Measurements from ENCODE around the gene CAPS.

Gene CAPS

DNA sequence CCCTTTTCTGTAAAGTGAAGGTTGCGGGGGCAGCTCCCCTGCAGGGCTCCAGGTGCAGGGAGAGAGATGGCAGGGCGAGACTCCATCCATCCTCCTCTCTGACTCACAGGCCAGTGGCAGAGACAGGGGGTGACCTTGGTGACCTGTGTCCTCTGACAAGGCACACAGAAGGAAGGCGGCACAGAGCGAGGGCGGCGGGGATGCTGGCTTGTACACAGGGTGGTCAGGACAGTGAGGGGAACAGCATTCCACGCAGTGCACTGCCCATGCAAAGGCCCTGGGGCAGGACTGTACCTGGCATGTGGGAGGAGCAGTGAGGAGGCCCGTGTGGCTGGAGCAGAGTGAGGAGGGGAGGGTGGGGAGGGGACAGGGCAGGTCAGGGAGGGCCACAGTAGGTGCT is 18.2 kb upstream of the CAPS start:
- TF ChIP-seq, protein P1, sequence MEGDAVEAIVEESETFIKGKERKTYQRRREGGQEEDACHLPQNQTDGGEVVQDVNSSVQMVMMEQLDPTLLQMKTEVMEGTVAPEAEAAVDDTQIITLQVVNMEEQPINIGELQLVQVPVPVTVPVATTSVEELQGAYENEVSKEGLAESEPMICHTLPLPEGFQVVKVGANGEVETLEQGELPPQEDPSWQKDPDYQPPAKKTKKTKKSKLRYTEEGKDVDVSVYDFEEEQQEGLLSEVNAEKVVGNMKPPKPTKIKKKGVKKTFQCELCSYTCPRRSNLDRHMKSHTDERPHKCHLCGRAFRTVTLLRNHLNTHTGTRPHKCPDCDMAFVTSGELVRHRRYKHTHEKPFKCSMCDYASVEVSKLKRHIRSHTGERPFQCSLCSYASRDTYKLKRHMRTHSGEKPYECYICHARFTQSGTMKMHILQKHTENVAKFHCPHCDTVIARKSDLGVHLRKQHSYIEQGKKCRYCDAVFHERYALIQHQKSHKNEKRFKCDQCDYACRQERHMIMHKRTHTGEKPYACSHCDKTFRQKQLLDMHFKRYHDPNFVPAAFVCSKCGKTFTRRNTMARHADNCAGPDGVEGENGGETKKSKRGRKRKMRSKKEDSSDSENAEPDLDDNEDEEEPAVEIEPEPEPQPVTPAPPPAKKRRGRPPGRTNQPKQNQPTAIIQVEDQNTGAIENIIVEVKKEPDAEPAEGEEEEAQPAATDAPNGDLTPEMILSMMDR (IDR thresholded peaks at IDR 0.05), result no peak

DNA sequence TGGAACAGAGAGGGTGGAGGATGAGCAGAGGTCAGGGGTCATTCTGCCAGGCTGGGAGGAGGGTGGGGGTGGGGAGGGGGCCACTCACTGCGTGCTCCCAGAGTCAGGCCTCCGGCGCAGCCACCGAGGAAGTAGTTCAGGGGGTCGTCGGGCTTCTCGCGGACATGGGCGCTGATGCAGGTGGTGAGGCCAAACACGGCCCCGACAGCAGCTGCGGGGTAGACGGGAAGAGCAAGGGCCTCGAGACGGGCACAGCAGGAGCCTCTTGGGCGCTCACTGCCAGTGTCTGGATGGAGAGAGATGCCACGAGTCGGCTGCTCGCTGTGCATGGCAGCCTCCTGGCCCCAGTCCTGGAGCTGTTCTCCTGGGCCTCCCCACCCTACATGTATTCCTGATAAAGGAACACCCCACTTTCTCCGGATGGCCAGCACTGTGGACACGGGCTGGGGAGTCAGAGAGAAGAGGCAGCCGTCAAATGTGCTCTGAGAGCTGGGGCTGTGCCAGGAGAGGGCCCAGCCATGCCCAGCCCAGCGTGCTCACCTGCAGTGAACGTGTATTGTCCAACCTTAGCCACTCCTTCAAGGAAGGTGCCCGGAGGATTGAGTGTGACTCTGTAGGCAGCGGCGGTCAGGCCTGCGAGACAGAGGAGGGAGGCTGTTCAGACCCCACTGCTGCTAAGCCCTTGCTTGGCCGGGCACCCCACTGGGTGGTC is 17.5 kb upstream of the CAPS start:
- TF ChIP-seq, protein P1 (IDR thresholded peaks at IDR 0.05), result no peak

DNA sequence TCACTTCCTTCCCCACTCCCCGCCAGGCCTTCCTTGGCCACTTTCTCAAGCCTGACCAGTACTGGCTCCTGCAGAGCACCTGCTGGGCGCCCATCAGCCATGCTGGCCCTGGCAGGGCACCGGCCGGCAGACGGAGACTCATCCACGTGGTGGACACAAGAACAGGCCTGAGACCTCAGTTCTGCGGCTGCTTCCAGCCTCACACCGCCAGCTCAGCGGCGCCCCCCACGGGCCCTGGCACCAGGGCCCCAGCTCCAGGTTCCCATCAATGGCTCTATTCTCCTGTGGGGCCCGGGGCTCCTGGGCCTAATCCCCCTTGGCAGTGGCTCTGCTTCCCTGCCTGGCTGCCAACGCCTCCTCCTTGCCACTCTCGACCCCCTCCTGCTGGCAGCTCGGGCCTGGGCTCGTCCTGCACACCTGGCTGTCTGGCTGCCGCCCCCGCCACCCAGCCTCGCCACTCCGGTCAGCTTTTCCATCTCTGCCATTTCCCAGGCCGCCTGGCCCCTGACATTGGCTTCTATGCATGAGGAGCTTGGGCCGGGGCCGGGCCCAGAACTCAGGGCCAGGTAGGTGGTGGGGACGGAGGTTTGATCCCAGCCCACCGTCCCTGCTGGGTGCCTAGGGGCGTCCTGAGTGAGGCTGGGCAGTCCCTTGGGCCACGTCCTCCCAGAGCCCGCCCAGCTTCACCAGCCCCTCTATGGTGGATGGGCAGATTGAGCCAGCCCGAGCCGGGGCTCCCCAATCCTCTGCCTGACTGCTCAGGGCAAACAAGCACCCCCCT is 16.7 kb upstream of the CAPS start:
- TF ChIP-seq, protein P1 (IDR thresholded peaks at IDR 0.05), result 0 out of 2 replicates have a peak, but pooled peaks have one; percentile 15

DNA sequence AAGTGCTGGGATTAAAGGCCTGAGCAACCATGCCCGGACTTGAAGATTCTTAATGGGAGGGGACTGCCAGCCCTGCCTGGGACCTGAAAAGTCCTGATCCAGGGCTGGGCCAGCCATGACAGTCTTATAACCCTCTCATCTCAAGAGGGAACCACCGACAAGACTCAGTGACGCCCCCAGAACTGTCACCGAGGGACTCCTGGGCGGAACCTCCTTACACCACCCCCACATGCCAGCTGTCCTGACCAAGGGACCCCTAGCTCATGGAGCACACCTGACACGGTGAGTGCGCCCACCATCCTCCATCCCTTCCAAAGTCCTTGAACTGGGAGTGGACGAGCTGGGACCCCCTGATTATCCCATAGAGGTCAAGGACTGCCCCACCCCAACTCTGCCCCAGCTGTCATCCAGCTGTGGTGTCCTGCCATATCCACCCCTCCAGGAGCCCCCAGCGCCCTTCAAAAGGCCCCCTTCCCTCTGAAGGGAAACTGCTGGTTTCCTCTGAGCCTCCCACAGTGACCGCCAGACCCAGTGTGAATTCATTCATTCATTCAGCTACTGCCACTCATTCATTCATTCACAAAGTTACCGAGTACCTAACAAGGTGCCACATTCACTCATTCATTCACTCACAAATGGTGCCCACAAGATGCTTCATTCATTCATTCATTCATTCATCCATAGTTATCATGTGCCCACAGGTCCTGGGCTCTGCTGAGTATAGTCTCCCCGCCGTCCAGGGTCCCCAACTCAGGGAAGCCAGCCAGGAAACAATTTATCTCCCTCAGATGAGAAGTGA is 14.1 kb upstream of the CAPS start:
- TF ChIP-seq, protein P1 (IDR thresholded peaks at IDR 0.05), result no peak

DNA sequence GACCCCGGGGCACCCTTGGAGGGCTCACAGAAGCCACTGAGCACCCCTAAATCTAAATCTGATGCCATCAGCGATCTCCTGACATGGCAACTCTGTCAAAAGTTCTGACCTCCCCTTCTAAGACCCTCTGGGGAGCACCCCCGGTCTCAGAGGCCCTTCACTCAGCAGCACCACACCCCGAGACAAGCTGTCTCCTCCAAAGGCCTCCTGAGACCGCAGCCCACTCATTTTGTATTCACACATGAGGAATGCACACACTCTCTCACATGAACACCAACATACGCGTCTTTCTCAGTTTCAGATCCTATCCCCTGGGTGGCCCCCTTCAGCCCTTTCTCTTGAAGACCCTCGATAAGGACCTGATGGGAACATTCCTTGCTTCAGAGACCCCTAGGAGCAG is 13.1 kb upstream of the CAPS start:
- TF ChIP-seq, protein P1 (IDR thresholded peaks at IDR 0.05), result no peak

DNA sequence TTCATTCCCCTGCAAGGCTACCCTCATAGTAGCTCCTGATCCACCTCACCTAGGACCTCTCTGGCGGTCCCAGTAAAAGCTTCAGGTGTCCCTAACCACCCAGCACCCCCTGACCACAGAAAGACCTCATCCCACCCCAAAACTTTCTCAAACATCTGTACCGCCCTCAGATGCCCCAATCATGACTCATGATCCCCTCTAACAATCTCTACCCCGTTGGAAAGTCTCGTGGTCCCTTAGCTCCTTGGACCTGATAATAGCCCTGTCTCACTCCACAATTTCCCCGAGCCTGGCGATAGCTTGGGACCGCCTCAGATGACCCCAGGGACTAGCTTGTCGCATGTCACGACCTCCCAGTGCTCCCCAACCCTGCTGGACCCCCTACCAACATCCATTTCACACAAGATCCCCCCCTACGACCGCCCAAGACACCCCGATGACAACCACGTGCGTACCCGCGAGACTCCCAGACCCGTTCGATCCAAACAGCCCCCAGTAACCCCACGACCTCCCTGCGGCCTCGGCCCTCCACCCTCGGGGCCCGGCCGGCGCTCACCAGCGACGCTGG is 10.9 kb upstream of the CAPS start:
- TF ChIP-seq, protein P1 (IDR thresholded peaks at IDR 0.05), result no peak
